Measurements from ENCODE around the gene CDH13. TPM values are rescaled to one million over a fixed set of nuclear protein-coding genes. Genes with fewer than 3 reads are reported as not detected.
A peak's percentile ranks its signal among the peaks of the same experiment; 100 is the strongest.

Gene CDH13
- total RNA-seq, 1 donor, result 102 TPM

DNA sequence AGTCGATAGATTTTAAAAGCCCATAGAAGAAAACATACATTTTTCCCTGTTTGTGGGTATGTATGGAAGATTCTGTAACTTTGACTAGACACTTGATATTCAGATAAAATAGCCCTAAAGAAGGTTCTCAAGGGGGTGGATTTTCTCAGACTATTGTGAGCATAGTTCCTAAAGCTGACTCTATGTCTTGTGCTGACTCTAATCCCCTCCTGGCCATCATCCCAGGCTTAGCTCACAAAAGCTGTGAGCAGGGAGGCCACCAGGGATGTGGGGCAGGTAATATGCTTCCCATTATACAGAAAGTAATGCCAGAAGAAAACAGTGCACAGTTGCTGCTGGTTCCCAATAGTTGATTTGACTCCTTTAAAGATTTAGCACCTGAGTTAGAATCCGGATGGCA lies 32.0 kb downstream of the CDH13 start:
- H3K79me2 ChIP-seq (ENCODE audit: insufficient read depth, low read length), result peaks cover 31% of the 10 kb centered on the region

DNA sequence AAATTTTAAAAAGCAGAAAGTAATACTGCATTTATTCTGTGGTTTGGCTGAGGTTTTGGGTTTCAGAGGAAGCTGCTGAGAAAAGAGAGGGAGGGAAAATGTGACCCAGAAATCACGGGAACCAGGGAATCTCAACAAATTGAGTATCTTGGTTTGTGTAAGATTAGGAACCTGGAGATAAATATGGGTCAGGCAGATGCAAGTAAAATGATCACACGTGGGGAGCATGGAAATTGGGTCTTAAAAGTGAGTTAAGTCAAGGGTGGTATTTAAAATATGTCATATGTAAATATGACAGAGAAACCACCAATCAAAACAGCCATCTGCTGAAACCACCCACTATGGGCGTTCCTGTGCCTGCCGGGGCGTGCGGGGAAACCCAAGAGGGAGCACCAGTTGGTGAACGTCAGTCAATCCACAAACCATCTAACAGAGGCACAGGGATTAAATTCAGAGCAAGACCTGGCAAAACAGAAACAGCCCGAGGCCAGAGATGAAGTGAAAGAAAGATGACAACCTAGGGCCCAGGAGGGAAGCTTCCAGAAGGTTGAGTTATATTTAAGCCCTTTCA lies 33.4 kb downstream of the CDH13 start:
- DNase-seq (ENCODE audit: insufficient read length, low spot score, missing footprints), result peak; percentile 75

More for the DNA sequence above, 32.0 kb downstream of the CDH13 start:
- no peak overlapping the region for H2AFZ ChIP-seq (ENCODE audit: low read length)
- no peak overlapping the region for H3K27ac ChIP-seq (ENCODE audit: low read depth, low read length)
- no peak overlapping the region for H3K4me2 ChIP-seq (ENCODE audit: insufficient read depth, low read length)
- no peaks in the 10 kb centered on the region for H4K20me1 ChIP-seq (ENCODE audit: insufficient read depth, low read length)
- no peaks in the 10 kb centered on the region for H3K27me3 ChIP-seq (ENCODE audit: insufficient read depth, low read length)
- no peaks in the 10 kb centered on the region for H3K9me3 ChIP-seq (ENCODE audit: low read depth, low read length)
- H3K4me3 ChIP-seq (ENCODE audit: insufficient read depth, low read length), result no peak overlapping the region
- TF ChIP-seq, protein P1, sequence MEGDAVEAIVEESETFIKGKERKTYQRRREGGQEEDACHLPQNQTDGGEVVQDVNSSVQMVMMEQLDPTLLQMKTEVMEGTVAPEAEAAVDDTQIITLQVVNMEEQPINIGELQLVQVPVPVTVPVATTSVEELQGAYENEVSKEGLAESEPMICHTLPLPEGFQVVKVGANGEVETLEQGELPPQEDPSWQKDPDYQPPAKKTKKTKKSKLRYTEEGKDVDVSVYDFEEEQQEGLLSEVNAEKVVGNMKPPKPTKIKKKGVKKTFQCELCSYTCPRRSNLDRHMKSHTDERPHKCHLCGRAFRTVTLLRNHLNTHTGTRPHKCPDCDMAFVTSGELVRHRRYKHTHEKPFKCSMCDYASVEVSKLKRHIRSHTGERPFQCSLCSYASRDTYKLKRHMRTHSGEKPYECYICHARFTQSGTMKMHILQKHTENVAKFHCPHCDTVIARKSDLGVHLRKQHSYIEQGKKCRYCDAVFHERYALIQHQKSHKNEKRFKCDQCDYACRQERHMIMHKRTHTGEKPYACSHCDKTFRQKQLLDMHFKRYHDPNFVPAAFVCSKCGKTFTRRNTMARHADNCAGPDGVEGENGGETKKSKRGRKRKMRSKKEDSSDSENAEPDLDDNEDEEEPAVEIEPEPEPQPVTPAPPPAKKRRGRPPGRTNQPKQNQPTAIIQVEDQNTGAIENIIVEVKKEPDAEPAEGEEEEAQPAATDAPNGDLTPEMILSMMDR (IDR thresholded peaks at IDR 0.05; ENCODE audit: extremely low read depth, low read depth, low read length), result no peak
- DNase-seq (ENCODE audit: insufficient read length, low spot score, missing footprints), result no peak
- H3K4me1 ChIP-seq (ENCODE audit: insufficient read depth, low read length), result peaks cover 65% of the 10 kb centered on the region
- no peaks in the 10 kb centered on the region for H3K36me3 ChIP-seq (ENCODE audit: insufficient read depth, low read length)

DNA sequence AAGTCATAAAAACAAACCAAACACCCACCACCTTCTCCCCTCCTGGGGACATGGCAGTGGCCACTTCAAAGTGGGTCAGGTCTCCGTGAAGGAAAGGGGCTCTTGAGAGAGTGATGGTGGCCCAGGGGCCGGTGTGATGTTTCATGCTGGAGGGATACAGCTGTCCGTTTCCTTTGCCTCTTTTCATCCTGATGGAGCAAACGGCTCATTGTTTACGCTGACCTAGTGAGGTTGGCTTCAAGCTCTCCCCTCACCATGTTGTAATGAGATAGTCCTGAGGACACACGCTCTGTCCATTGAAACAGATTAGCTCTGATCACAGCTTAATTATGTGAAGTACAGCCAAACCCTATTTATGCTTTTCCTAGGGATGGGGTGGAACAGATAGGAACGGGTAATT lies 34.2 kb downstream of the CDH13 start:
- Histone ChIP-seq H3K79me2 (ENCODE audit: insufficient read depth, low read length) (peaks cover 37% of the 10 kb centered on the region), H2AFZ (ENCODE audit: low read length) (no peak overlapping the region), H3K4me1 (ENCODE audit: insufficient read depth, low read length) (peaks cover 43% of the 10 kb centered on the region), H3K4me2 (ENCODE audit: insufficient read depth, low read length) (no peak overlapping the region), H3K36me3 (ENCODE audit: insufficient read depth, low read length) (no peaks in the 10 kb centered on the region), H4K20me1 (ENCODE audit: insufficient read depth, low read length) (no peaks in the 10 kb centered on the region), H3K4me3 (ENCODE audit: insufficient read depth, low read length) (no peak overlapping the region), H3K9me3 (ENCODE audit: low read depth, low read length) (no peaks in the 10 kb centered on the region), H3K27me3 (ENCODE audit: insufficient read depth, low read length) (no peaks in the 10 kb centered on the region), H3K27ac (ENCODE audit: low read depth, low read length) (no peak overlapping the region)
- TF ChIP-seq, protein P1 (IDR thresholded peaks at IDR 0.05; ENCODE audit: extremely low read depth, low read depth, low read length), result no peak
- DNase-seq (ENCODE audit: insufficient read length, low spot score, missing footprints), result no peak

More for the DNA sequence above, 33.4 kb downstream of the CDH13 start:
- Histone ChIP-seq H3K9me3 (ENCODE audit: low read depth, low read length) (no peaks in the 10 kb centered on the region), H3K4me1 (ENCODE audit: insufficient read depth, low read length) (peaks cover 51% of the 10 kb centered on the region), H3K27me3 (ENCODE audit: insufficient read depth, low read length) (no peaks in the 10 kb centered on the region), H2AFZ (ENCODE audit: low read length) (peak overlapping the region; percentile 61), H3K4me3 (ENCODE audit: insufficient read depth, low read length) (peak overlapping the region; percentile 61), H3K27ac (ENCODE audit: low read depth, low read length) (peak overlapping the region; percentile 66), H3K36me3 (ENCODE audit: insufficient read depth, low read length) (no peaks in the 10 kb centered on the region), H4K20me1 (ENCODE audit: insufficient read depth, low read length) (no peaks in the 10 kb centered on the region), H3K4me2 (ENCODE audit: insufficient read depth, low read length) (peak overlapping the region; percentile 91), H3K79me2 (ENCODE audit: insufficient read depth, low read length) (peaks cover 33% of the 10 kb centered on the region)
- TF ChIP-seq, protein P1 (IDR thresholded peaks at IDR 0.05; ENCODE audit: extremely low read depth, low read depth, low read length), result no peak

DNA sequence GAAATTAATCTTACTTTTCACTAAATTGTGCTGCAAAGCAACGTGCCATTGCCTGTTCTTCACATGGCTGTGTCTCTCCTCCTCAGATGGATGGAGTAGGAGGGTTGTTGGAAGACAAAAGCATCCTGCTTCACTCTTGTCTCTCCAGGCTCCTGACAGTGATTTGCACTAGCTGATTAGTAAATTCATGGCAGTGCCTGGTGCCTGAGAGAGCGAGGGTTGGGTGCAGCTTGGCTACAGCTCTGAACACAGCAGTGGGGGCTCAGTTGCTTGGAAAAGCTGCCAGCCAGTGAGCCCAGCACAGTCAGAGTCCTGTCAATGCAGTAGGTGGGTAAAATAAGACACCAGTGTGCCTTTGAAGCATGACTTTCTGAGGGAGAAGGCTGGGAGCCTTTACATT lies 37.4 kb downstream of the CDH13 start:
- peaks cover 48% of the 10 kb centered on the region for H3K79me2 ChIP-seq (ENCODE audit: insufficient read depth, low read length)
- no peak overlapping the region for H3K4me3 ChIP-seq (ENCODE audit: insufficient read depth, low read length)

More for the DNA sequence above, 37.4 kb downstream of the CDH13 start:
- Histone ChIP-seq H4K20me1 (ENCODE audit: insufficient read depth, low read length) (no peaks in the 10 kb centered on the region), H3K36me3 (ENCODE audit: insufficient read depth, low read length) (no peaks in the 10 kb centered on the region), H3K27me3 (ENCODE audit: insufficient read depth, low read length) (no peaks in the 10 kb centered on the region), H3K27ac (ENCODE audit: low read depth, low read length) (no peak overlapping the region), H3K4me1 (ENCODE audit: insufficient read depth, low read length) (peaks cover 14% of the 10 kb centered on the region), H3K4me2 (ENCODE audit: insufficient read depth, low read length) (no peak overlapping the region), H2AFZ (ENCODE audit: low read length) (no peak overlapping the region), H3K9me3 (ENCODE audit: low read depth, low read length) (no peaks in the 10 kb centered on the region)
- no peak for DNase-seq (ENCODE audit: insufficient read length, low spot score, missing footprints)
- TF ChIP-seq, protein P1 (IDR thresholded peaks at IDR 0.05; ENCODE audit: extremely low read depth, low read depth, low read length), result no peak
